NOMO-1 treated with dmso at 0.1 percent for 144 hours (cell line): ENCODE data around the gene PHIP.
"Not testable (repeated sequence)": the region's sequence is repeated elsewhere in the genome, so short reads cannot be mapped to it uniquely, and the experiment has no call there.

Experiments used
- DNase-seq: peaks from one replicate; lab custom pipeline; 2025; ENCODE audit not compliant: unreplicated experiment; lab: John Stamatoyannopoulos, UW

PHIP gene

DNA sequence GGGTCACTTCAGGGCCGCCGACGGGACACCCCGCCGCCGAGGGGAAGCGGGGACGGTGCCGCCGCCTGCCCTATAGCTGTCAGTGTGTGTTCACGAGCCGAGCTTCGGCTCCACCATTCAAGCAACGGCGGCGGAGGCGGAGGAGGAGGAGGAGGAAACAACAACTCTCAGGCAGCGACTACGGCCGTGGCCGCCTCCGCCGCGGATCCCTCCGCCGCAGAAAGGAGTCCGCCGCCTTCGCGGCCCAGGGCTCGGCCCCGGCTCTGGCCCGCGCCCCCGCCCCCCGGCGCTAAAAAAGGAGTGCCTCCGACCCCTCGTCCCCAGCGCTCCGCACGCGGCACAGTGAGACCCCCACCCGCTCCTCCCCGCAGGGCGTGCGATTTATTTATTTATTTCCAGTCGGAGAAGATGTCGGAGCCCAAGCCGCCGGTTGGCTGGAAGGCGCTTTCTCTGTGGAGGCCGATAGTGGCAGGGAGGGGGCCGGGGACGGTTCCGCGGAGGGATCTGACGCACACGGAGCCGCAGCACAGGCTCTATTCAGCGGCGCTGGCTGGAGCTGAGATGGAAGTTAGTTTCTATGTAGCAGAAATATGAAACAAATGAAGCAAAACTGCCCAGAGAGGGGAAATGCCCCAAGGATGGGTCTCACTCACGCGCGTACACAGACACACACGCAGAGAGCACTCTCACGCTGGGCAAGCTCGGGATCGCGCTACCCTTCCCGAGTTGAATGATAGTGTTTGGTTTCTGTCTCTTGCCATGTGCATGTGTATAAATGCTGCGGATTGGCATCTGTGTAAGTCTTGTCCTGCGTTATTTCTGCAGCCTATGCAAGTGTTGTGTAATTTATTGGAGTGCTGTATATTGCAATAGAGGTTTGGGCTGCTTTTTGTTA, at the start of gene PHIP:
Gene PHIP (minus strand): TSS at position 180 of the 895 bp plus-strand sequence. CDS start 186 bp downstream, outside the sequence.
- DNase-seq: peak; percentile 85

DNA sequence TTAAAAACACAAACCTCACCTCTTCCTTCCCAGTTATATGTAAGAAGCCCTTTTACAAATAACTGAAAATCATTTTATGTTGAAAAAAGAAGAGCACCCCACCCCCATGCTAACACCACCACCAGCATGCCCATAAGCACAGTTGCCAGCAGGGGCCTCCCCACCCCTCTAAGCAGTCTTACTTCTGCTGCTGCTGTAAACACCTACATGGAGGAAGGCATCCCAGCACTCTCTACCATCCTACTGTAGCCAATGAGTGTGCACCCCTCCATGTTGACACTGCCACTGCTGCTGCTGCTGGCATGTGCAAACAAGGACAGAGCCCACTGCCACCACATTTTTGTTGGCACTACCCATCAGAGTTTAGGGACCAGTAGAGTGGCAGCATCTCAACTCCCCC, 49.6 kb upstream of the PHIP start:
- no peak for DNase-seq

DNA sequence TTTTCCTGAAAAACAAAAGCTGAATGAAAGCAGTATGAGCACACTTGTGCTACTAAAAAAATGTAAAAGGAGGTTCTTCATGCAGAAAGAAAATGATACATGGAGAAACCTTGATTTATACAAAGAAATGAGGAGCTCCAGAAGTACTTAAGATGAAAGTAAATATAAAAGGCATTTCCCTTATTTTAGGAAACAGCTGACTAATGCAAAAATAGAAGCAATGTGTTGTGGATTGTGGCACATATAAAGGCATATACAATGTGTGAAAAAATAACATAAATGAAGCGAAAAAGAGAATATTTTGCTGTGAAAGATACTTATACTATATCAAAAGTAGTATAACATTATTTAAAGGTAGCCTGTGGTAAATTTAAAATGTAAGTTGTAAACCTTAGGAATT, 41.2 kb upstream of the PHIP start:
- DNase-seq: no peak

DNA sequence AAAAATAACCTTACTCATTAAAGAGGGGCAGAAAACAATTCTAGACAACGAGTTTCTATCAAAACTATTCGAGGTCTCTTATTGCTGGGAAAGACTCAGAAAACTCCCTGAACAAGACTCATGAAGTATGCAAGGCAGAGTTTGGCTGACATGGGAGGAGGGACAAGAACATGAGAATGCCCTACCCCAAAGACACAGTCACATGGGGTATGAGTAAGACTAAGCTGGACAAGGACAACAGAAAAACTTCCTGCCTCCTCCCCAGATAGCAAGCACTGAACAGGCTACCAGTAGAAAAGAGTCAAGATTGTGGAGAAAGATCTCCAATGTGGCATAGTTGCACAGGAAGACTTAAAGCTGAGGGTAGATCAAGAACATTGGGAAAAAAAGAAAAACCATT, 39.7 kb upstream of the PHIP start:
- no peak for DNase-seq

DNA sequence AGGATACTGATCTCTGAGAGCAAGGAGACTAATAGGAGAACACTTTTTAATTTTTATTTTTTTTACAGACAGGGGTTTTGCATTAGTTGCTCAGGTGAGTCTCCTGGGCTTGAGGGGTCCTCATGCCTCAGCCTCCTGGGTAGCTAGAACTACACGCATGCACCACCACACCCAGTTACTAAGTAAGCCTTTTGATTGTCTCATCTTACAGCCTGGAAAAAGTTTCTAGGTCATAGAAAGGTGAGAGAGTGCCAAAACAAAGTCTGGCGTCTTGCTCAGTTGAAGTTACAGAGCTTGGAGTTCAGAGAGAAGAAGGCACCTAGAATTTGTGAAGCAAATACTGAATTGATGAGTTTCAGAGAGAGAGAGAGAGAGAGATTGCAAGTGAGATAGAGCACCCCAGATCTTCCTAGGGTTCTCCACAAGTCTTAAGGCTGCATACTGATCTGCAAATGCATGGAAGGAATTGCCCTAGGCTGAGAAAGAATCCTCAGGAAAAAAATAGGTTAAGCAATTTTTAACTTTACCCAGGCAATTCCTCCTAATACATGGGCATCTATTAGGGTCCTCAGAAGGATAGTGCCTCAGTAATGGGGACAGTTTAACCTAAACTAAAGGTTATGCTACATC, 37.6 kb upstream of the PHIP start:
- no peak for DNase-seq

DNA sequence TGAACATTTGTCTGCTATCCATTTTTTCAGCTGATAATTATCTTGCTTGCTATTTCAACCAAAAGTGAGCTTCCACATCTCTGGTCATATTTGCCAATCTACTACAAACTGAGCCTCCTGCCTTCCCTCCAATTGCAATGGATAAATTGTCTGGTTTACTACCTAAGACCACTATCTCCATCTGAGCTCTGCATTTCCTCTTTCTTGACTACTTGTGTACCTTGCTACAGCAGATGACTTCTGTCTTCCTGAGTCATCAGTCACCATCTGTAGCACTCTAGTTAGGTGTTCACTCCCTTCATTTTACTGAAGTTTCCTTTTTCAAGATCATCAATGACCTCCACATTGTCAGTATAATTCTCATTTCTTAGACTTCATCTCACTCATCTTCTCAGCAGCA, 33.5 kb upstream of the PHIP start:
- DNase-seq: no peak

DNA sequence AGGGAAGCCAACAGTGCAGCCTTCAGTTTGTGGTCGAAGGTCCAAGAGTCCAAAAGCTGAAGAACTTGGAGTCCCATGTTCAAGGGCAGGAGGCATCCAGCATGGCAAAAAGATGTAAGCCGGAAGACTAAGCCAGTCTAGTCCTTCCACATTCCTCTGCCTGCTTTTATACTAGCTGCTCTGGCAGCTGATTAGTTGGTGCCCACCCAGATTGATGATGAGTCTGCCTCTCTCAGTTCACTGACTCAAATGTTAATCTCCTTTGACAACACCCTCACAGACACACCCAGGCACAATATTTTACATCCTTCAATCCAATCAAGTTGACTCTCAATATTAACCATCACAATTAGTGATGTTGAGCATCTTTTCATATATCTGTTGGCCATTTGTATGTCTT, 23.1 kb upstream of the PHIP start:
- no peak for DNase-seq

- no peak for DNase-seq
Observed at GRCh38 chr6:79100304-79100703, 22.2 kb upstream of the PHIP start.

GRCh38 chr6:79094938-79095337, 16.9 kb upstream of the PHIP start:
- DNase-seq: no peak

GRCh38 chr6:79091801-79092200, 13.7 kb upstream of the PHIP start:
- not testable (repeated sequence) for DNase-seq

GRCh38 chr6:79089552-79090404, 11.7 kb upstream of the PHIP start:
- no peak for DNase-seq

GRCh38 chr6:79084693-79085092, 6.6 kb upstream of the PHIP start:
- no peak for DNase-seq

DNA sequence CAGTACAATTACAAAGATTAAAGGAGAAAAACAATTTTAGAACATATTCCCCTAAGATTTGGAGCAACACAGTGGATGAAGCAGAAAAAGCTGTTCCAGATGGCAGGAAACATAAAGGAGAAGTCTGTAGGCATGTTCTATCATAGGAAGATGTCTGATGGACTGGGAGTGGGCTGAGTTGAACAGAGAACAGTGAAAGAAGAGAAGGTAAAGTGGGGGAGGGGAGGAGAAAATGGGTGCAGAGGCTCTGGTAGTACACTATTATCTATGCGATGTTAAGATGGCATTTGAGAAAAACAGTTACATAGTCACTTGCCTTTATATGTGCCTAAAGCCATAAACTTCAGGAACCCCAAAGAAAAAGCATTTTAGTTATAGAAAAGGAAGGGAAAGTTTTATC, 4.2 kb upstream of the PHIP start:
- no peak for DNase-seq

DNA sequence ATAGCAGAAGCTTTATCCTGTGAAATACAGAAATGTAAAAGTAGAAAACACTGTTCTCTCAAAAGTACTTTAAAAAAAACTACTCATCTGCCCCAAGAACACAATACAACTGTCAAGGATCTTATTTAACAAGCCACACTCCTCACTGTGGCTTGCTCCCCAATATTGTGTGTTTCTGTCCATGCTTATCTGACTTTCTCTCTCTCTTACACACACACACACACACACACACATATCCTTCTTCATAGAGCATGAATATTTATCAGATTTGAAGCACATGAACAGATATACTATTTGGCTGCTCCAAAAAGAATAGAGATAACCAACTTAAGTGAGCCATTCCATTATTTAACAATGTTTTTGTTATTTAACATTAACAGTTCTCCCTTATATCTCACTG, 3.6 kb upstream of the PHIP start:
- DNase-seq: no peak

DNA sequence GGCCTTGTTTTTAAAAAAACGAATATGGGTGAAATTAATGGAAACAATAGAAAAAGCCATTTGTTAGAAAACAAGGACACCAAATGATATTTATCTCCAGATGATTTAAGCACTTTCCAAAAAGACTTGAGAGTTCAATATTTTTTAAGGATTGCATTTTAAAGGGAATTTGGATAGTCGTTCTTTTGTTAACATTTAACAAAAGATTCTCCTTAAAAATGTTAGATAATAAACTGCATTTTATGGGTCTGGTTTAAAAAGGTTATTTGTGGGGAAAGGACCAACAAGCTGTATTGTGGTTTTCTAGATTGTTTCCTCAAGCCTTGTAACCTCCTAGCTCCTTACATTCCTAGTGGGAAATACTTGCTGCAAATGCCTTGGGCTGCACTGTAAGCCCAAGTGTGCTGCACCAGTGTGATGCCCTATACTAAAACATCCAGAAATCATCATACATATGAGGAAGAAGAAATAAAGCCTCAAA, 1.5 kb upstream of the PHIP start:
- DNase-seq: no peak

GRCh38 chr6:79077715-79078074, 359 bp downstream of the PHIP start:
- DNase-seq: peak; percentile 69

DNA sequence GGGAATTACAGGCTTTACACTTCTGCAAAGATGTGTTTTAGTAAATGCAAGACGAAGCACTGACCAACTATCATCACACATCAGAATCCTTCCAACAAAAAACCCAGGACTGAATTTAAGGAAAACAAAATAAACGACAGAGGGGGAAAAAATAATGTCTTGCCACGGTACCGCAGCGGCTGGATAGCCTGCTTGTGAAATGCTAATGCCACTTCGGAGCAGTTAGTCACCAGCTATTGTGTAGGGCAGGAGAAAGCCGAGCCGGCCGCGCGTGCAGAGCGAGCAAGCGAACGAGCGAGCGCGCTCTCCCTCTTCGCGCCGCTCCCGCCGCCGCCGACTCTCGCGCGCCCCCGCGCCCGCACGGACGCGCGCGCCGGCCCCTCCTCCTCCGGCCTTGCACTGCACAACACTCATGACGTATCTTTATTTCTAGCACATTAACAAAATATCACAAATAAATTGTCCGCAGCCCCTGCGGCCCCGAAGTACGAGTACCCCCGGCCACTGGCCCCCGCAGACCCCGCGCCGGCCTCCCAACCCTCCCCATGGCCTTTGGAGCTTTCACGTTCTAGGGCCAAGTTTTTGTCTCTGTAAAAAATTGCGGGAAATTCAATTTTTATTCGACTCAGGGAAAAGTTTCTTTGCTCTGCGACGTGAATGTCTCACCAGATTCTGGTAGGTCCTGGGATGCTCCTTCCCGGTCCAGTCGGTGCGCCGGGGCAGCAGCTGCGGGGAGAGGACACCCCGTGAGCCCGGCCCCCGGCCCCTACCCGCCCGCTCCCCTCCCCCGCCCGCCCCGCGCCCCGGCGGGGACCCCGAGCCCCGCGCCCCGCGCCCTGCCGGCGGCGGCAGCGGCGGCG, 1.0 kb downstream of the PHIP start:
- DNase-seq: peak; percentile 82

- no peak for DNase-seq
Observed at GRCh38 chr6:79076160-79076559, 1.9 kb downstream of the PHIP start.

- no peak for DNase-seq
Observed at GRCh38 chr6:79073888-79074287, 4.2 kb downstream of the PHIP start.

DNA sequence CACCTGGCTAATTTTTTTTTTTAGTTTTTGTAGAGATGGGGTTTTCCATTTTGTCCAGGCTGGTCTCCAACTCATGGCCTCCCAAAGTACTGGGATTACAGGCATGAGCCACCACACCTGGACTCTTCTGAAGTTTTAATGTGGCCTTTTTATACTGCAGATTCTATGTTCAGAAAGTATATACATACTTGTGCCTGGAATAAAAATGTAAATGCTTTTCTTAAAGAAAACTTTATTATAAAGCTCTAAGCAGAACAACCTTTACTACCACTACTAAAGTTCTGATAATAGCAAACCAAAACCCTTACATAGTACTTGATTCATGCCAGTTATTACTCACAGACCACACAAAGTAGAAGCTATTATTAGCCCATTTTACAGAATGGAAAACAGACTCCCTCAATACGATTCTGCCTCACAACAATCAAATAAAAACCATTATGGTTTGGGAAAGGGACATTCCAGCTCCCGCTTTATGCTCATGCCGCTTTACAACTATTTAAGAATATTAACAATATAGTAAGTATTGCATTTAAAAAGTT, 5.3 kb downstream of the PHIP start:
- no peak for DNase-seq
